Hepatocyte (in vitro differentiated cells): ENCODE measurements around the gene BCAS3.

Source experiments
- CTCF ChIP-seq: fragments of 200-600 bp; sonication (generic); IDR thresholded peaks from 2 replicates; pipeline ENCODE4 v1.5.1; 2016; ENCODE audit warnings: antibody characterized with exemption, mild to moderate bottlenecking; ENCODE audit not compliant: poor library complexity
- EZH2 ChIP-seq: fragments of 200-600 bp; sonication (generic); IDR thresholded peaks from 2 replicates; pipeline ENCODE4 v1.6.1; 2016; ENCODE audit warnings: antibody characterized with exemption, mild to moderate bottlenecking, borderline replicate concordance

DNA sequence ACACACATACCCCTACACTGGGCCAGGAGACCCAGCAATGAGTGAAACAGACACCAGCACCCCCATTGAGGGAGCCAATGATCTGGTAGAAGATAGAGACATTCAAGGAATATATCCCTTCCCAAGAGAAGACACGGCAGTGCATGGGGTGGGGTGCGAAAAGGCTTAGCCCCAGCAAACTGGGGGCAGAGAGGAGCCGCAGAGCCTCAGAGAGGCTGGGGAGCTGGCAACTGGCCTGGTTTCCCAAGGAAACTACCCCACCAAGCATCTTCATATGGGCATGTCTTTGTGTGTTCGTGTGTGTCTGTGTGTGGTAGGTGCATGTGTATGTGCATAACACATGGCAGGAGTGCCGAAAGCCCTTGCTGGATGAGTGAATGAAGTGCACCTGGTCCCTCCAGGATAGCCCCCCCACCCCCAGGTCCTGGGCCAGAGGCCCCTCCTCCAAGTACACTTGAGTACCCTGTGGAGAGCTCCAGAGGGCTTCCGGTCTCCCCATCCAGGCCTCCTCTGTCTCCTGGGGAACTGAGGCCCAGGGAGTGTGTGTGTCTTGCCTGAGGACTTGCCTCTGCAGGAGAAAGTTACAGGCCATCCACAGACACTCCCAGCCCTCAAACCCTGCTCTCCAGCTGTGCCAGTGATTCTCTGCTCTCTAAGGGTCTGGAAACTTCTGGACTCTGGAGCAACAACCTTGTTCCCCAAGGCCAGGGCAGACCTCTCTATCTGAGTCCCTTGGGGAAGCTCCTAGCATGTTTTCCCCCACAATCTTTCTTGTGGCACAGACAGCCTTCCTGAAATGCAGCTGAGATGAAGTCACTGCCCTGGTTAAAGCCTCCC lies 737.9 kb downstream of the BCAS3 start:
- TF ChIP-seq CTCF (no peak), EZH2 (no peak)
